ENCODE data around the gene BOK. TPM values are rescaled to one million over a fixed set of nuclear protein-coding genes. Genes with fewer than 3 reads are reported as not detected.

BOK gene
- total RNA-seq, 1 donor from 2014 or later: 64.9 TPM

- H3K27me3 Mint-ChIP-seq (ENCODE audit: low read depth, unreplicated experiment): no peaks in the 10 kb centered on the region
- Histone ChIP-seq H3K9me3 (ENCODE audit: insufficient read depth, low read depth, low read length) (no peaks in the 10 kb centered on the region), H3K27ac (ENCODE audit: low read depth, low read length) (no peak overlapping the region), H3K36me3 (ENCODE audit: insufficient read depth, low read length) (no peaks in the 10 kb centered on the region), H3K9ac (ENCODE audit: low read length) (no peak overlapping the region), H2AFZ (ENCODE audit: low read depth, low read length) (no peak overlapping the region), H3K4me1 (ENCODE audit: insufficient read depth, low read length) (peaks cover 8% of the 10 kb centered on the region), H3K4me3 (ENCODE audit: insufficient read depth, low read depth, low read length) (no peak overlapping the region), H3K4me2 (ENCODE audit: low read length) (no peak overlapping the region), H3K79me2 (ENCODE audit: insufficient read depth, low read length) (peaks cover 88% of the 10 kb centered on the region), H3K27me3 (ENCODE audit: insufficient read depth, low read length) (no peaks in the 10 kb centered on the region), H4K20me1 (ENCODE audit: insufficient read depth, low read length) (peaks cover 78% of the 10 kb centered on the region)
- peak; percentile 29 for DNase-seq (ENCODE audit: low read depth)
- FAIRE-seq: no peak
- H3K27ac Mint-ChIP-seq (ENCODE audit: unreplicated experiment): no peak overlapping the region
- peaks cover 28% of the 10 kb centered on the region for H3K36me3 Mint-ChIP-seq (ENCODE audit: low read depth, unreplicated experiment)
- H3K9me3 Mint-ChIP-seq (ENCODE audit: unreplicated experiment): peaks cover 6% of the 10 kb centered on the region
- no peak for TF ChIP-seq EZH2 (IDR thresholded peaks at IDR 0.05; ENCODE audit: insufficient read depth, low read length)
- TF ChIP-seq CTCF (IDR thresholded peaks at IDR 0.05; ENCODE audit: insufficient read depth, low read depth, low read length): no peak
- H3K4me1 Mint-ChIP-seq (ENCODE audit: low read depth, unreplicated experiment): peaks cover 6% of the 10 kb centered on the region
- no peak overlapping the region for H3K4me3 Mint-ChIP-seq (ENCODE audit: unreplicated experiment)
These were observed 61.8 kb downstream of the BOK start for GRCh38 chr2:241620419-241620769.

Other genes with a start within 250 kb of the BOK start
- gene HDLBP, start 243.1 kb upstream of the BOK start, total RNA-seq: 922 and 975 TPM in 2 replicates
- gene SEPTIN2, start 242.8 kb upstream of the BOK start, total RNA-seq: 544 and 552 TPM in 2 replicates
- gene FARP2, start 202.5 kb upstream of the BOK start, total RNA-seq: 60.8 and 65.0 TPM in 2 replicates
- 185 and 211 TPM in 2 replicates for gene STK25, start 50.2 kb upstream of the BOK start, total RNA-seq
- 46.0 and 47.2 TPM in 2 replicates for gene THAP4, start 78.4 kb downstream of the BOK start, total RNA-seq
- 75.4 and 83.2 TPM in 2 replicates for gene ATG4B, start 78.9 kb downstream of the BOK start, total RNA-seq
- gene DTYMK, start 128.1 kb downstream of the BOK start, total RNA-seq: 25.5 and 26.1 TPM in 2 replicates
- gene ING5, start 143.3 kb downstream of the BOK start, total RNA-seq: 15.8 and 19.7 TPM in 2 replicates
- gene D2HGDH, start 175.9 kb downstream of the BOK start, total RNA-seq: 10.0 and 11.5 TPM in 2 replicates
- not detected in 2 replicates for gene GAL3ST2, start 218.1 kb downstream of the BOK start, total RNA-seq

All from astrocyte (in vitro differentiated cells and primary cell).